ENCODE data around the gene TBC1D8.
A peak's percentile ranks its signal among the peaks of the same experiment; 100 is the strongest.

The TBC1D8 gene

DNA sequence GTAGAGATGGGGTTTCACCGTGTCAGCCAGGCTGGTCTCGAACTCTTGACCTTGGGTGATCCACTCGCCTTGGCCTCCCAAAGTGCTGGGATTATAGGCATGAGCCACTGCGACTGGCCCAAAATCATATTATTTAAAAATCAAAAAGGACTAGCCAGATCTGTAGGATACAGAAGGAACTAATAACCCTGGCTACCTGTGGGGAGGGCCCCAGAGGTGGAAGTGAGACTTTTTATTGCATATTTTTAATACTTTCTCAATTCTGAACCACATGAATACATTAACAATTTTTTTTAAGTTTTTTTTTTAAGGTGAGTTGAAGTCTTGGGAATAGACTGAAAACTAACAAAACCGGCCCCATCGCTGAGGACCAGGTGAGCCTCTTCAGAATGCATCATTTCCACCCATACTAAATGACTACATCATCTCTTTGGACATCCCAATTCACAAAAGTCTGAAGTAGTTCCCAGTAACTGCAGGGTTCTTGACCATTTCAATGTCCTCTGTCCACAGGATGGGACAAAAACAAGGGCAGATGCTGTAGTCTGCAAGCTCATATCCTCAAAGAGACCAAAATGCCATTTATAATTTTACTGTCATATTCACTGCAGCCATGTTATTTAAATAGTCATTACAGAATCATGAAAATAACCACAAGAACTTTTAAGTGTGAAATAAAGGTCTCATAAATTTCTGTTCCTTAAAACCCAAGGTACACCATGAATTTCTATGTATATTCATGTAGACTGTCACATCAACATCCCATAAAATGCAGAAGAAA is 127.7 kb downstream of the TBC1D8 start:
- DNase-seq: no peak

DNA sequence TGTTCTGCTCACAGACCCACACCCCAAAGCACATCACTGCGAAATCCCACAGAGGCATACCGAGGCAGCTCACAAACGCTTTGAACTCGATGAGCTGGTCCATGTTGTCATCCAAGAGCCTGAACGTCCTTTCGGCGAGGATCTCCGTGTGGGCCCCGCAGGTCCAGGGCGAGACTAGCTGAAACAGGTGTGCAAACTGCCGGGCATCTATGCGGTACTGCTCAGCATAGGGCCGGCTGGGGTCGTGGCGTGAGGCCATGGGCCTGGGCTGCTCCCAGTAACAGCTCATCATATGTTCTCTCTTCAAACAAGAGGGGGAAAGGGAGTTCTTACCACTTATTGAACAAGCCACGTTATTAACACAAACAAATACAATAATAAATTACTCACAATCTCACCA is 129.0 kb downstream of the TBC1D8 start:
- DNase-seq: no peak

DNA sequence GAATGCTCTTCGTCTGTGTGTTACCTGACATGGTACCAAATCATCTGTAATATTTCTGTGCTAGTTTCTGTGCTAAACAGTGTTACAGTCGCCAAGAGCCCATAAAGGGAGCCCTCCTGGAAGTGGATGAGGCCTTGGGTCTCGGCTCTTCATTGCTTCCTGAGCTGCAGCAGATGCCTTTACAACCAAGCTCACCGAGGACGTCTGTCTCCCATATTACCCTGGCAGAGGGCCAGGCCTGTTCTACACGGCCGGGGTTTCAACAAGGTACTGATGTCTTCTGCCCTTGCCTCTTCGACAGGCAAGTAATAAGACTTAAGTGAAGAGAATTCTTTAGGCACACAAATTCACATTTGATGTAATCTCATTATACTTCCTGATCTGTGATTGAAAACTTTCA is 132.2 kb downstream of the TBC1D8 start:
- DNase-seq: no peak

DNA sequence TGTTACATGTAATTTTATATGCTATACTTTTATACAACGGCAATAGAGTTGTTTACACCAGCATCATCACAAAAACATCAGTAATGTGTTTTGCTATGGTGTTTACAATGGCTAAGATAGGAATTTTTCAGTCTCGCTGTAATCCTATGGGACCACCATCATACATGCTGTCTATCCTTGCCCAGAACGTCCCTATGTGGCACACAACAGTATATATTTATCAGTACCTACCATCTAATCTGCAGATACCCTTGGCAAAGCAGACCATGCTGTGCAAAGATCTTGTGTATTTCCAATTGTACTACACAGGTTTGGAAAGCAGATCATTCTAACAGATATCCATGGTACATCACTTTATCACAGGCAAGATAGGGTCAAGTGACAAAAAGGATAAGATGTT is 133.8 kb downstream of the TBC1D8 start:
- no peak for DNase-seq

DNA sequence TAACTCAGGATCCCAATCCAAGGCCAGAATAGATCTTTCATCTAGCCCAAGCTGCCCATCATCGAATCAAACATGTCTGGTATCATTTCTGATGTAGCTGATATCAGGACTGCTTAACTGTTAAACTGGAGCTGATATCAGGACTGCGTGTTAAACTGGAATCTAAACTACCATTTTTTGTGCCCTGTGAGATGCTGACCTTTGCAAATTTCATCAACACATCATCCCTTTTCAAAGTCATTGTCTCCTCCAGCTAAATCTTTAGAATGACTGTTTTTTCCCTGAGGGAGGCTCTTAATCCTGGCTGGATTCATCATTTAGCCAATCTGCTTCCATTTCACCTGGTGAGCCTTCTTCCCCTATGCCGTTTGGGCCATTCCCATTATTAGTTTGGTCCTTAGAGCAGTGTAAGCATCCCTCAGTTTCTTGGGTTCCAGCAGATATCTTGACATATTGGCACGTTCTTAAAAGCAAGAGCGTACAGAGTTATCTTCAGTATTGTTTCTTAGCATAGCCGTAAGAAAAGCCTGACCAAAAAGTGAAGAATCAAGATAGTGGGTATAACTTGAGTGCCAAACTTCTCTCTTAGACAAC is 136.8 kb downstream of the TBC1D8 start:
- DNase-seq: no peak

DNA sequence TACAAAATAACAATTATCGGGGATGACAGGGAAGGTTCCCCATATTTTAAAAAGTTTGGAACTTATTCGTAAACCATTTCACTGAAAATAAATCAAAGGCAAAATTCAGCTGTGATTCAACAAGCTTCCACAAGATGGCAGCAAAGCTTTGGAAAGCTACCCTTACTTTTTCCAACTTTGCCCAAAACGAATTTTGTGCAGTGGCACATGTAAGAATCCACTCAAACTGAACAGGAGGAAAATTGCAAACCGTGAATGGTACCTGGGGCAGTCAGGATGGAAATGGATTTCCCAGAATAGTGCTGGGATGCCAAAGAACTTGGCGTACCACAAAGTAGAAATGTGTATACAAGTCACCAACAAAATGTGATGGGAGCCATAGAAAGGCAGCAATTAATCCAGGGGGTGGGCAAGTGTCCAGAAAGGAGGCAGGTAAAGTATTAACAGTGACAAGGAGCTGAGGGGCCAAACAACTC is 138.4 kb downstream of the TBC1D8 start:
- peak; percentile 50 to 65 for DNase-seq

DNA sequence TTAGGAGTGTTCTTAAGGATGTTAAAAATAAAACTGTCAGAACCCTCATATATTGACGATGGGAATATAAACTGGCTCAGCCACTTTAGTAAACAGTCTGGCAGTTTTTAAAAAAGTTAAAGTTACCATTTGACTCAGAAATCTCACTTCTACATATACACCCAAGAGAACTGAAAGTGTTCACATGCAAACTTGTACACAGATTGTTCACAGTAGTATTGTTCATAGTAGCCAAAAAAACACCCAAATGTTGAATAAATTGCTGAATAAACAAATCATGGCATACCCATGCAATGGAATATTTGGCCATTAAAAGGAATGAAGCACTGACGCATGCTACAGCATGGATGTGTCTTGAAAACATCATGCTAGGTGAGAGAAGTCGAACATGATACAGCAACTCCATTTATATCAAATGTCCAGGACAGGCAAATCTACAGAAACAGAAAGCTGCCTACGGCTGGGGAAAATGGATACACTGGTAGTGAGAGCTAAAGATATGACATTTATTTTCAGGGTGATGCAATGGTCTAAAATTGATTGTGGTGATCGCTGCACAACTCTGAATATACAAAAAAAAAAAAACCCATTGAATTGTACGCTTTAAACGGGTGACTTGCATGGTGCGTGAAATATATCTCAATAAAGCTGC is 139.0 kb downstream of the TBC1D8 start:
- no peak for DNase-seq

DNA sequence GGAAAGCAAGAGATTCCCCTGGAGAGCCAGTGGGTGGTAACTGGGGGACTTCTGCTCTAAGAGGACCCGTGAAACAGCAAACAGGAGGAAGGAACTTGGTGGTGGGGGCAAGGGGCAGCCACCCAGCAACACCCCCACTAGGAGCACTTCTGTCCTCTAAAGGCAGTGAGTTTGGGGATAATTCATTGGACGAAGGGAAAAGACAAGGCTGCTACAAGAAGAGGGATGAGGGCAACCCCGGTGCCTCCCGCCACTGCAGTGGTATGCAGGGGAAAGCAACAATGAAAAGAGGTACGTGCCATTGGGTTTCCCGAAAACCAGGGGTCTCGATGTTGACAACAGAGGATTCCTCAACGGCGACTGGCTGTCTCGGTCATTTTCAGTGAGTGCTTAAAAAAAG is 140.0 kb downstream of the TBC1D8 start:
- DNase-seq: no peak

DNA sequence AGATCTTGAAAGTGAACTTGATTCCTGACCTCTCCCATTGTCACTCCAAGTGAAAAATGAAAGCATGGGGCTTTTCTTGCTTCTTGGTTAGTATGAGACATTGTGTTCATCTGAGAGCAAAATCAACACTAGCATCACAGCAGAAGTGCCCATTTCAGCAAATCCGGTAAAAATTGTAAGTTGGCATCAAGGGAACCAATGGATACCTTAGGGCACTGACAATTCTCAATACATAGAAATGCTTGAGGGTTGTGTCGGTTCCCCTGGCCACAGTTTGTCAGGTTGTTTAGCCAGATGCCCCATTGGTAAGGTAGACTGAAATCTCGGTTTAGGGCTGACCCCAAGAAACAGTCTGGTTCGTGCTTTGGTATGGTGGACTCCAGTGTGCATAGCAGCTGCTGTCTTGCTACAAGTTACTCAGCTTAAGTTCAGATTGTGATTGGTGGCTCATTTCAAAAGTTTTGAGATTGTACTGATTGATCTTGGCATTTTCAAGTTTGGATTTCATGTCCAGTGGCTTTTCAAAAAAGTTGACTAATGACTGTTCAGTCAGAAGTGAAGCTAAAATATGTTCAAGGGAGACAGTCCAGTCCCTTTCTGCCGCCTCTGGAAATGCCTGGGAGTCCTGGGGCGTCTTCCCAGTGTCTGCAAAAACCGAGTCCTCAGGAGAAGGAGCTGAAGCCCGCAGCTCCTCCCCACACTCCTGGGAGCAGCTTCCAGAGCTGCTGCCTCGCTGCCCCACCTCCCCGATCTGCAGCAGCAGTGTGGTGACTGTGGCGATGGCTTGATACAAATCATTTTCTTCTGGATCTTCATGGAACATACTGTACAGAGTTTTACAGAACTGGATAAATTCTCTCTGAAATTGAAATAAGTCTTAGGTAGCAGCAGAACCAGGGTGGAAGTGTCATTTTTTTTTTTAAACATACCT is 143.5 kb downstream of the TBC1D8 start:
- no peak for DNase-seq

DNA sequence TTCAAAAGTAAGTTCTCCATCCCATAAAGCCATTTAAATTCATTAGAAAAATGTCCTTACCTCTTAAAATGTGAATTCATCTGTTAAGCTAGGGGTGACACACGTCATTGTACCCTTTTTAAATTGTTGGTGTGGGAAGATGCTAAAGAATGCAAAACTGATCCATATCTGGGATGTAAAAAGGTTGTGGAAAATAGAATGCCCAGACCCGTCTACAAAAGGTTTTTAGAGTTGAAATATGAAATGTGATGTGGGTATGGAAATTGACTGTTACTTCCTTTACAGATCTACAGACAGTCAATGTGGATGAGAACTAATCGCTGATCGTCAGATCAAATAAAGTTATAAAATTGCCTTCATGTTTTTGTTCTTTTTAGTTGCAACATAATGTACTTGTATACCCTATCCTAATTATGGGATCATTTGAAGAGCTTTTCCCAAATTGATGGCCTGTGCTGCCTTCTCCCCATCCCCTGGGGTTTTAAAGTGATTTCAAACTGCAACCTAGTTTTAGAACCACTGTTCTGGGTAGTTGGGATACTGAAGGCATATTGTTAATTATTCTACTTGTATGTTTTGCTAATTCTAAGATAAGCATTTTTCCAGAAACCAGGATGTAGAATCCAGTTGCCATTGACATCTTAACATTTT is 145.0 kb downstream of the TBC1D8 start:
- DNase-seq: no peak

DNA sequence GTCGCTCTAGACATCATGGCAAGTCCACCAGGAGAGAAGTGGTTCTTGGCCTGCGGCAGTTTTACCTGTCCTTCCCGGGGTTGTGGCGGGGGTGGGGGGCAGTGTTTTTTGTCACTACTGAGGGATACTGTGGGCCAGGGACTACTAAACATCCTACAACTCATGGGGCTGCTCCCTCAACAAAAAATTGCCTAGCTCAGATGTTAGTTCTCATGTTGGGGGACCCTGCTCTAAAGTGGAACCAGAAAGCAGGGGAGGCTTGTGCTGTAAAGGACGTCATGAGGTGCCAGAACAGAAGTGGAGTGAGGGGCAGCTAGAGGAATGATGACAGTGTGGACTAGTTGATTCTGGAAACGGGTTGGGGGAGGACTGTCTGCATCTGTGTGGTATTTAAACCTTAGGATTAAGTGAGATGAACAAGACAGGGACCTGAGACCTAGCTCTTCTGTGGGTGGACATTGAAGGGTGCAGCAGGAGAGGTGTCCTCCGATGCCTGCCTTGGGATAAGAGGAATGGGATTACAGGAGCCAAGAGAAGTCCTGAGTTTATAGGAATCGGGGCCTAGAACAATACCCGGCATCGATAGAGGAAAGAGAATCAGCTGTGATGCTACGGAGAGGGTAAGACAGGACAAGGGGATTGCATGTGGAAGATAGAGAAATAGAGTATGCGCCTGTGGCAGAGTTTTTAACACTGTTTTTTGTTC is 146.4 kb downstream of the TBC1D8 start:
- DNase-seq: no peak

DNA sequence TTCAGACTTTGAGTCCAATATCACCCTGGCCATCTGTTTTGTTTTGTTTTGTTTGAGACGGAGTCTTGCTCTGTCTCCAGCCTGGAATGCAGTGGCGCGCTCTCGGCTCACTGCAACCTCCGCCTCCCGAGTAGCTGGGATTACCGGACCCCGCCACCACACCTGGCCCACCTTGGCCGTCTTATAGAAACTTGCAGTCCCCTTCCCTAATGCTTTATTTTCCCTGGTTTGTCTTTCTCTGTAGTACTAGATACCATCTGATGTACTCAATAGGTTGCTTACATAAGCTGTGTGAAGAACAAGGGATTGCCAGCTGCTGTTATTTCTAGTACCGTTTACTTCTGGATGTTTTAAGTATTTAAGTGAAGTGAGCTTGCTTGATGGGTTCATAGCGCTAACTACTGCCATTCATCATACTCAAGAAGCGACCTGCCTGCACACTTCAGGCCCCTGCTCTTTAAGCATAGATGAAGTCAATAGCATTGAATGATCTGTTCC is 147.9 kb downstream of the TBC1D8 start:
- no peak for DNase-seq

DNA sequence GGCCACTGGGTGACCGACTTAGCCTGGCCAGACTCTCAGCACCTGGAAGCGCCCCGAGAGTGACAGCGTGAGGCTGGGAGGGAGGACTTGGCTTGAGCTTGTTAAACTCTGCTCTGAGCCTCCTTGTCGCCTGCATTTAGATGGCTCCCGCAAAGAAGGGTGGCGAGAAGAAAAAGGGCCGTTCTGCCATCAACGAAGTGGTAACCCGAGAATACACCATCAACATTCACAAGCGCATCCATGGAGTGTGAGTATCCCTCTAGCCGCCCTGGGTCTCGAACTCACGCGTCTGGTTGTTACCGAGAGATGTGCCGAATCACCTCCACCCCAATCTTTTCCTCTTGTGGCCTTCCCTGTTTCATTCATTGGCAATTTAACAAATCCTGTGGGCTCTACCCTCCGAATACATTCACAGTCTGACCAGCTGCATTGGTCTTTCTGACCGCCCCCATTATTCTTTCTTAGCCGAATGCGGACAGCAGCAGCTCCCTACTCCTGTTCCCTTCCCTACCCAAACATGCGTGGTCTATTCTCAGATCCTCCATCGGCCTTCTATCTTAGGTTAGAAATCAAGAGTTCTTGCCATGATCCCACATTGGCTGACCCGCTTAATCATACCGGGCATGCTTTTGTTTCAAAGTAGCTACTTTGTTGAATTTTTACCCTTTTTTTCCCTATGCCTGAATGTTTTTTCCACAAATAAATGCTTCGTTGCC is 148.5 kb downstream of the TBC1D8 start:
- no peak for DNase-seq

DNA sequence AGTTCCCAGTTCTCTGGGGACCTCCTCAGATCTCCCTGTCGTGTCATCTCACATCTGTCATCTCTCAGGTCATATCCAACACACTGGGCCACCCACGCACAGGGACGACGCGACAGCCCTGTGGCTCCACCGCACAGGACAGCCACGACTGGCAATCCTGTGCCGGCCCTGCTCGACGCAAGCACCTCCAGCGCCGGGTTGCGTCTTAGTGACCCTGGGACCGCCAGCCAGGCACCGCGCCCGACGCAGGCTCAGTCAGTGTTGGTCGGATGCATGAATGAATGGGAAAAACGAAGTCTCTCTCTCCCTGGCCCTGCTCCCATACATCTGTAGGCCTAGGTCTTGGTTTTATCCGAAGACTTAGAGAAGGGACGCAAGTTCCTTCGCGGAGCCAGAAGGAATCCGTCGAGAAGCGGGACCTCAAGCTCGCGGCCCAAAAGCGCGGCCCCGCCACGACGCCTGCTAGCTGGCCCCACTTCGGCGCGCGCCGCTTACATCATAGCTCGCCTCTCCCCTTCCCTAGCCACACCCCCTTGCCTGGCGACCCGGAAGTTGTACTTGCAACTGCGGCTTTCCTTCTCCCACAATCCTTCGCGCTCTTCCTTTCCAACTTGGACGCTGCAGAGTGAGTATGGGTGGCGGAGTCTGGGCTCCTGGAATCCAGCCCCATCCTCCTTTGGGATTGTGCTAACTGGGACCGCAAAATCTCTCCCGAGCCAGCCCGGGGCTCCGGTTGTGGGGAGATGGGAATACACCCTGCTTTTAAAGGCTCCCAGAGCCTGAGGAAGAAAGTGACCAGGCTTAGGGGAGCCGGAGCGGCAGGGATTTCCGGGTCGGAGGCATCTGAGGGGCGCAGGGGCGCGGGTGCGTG is 149.3 kb downstream of the TBC1D8 start, which contains the start of gene RPL31:
RPL31 (plus strand) TSS at position 599 of the 871 bp plus-strand sequence. CDS start 413 bp downstream, outside the sequence.
- peak; percentile 98 to 99 for DNase-seq

DNA sequence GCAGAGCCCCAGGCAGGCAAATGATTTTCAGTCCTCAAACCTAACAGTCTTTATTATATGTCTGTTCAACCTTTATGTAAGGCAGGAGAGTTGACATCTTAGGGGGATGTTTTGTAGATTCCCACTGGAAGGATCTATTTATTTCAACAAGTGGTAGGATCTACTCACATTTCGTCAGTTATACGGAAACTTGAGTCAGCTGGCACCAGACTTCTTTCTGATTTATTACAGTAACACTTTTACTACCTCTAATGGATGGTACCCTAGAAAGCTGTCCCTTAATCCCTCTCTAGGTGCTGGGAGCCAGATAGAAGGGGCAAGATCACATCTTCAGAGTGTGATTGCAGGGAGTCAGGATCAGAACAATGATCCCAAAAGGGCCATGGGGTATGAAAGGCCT is 151.2 kb downstream of the TBC1D8 start:
- DNase-seq: no peak

DNA sequence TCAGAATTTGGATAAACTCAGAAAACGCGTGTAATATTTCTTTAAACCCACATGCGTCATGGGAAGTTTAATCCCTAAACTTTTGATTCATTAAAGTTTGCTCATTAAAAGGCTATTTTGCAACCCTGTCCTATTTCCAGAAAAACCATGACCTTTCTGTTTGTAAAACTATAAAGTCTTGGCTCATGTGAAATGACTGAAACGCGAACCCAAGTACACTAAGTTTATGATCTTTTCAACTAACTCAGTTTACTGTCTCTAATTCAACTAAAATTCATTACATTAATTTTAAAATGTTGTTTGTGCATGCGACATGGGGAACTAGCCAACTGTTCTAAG is 153.0 kb downstream of the TBC1D8 start:
- no peak for DNase-seq

DNA sequence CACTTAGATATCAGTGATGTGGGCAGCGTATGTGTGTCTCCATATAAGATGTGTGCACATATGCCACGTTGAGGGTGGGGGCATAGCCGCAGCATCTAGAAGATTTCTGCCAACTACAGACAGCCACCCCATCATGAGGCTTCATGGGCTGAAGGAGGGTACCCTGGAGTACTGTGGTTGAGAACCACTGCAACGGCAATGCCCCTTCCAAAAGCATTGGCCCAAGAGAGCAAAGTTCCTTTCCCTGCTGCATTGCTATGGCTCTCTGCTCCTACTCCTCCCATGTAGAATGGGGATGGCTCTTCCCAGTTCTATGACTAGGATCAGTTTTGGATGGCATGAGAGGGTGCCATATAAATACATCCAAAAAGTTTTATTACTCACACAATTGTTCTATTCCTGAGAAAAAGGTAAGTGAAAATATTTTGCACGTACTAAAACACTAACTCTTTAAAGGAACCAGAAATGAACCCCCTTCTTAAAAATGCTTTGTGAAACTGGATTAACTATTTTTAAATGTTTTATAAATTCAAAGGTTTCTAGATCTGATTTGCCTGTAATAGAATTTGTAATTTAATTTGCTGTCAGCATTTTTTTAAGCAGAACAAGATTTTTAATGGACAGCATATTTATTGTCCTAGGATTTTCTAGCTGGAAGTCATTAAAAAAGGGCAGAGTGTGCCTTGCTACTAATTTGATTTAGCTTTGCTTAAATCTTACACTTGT is 153.5 kb downstream of the TBC1D8 start:
- no peak for DNase-seq

DNA sequence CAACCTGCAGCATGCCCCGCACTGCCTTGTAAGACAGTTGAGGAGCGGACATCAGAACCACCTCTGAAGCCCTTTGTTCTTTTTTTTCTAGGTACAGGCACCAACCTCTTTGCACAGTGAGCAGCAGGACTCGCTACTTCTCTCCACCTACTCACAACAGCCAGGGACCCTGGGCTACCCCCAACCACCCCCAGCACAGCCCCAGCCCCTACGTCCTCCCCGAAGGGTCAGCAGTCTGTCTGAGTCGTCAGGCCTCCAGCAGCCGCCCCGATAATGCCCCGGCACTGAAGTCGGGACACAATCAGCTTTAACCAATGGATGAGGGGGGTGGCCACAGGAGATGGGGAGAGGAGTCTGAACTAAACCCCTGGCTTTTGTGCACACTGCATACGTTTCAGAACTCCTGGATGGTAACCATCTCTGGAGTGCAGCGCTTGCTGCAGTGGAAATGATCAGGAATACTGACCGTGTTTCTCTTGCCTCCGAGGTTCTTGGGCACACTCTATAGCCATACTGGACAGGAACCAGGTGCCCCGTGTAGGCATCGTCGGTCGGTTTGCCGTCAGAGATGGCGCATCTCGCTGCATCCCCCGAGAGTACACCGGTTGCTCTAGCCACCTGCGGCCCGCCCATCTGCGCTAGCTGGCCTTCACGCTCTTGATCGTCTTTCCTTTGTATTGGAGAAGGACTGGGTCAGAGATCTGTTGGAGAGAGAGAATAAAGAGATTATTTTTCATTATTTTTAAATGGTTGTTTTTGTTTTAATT is 155.7 kb downstream of the TBC1D8 start:
- no peak for DNase-seq

All from Kasumi-1 (cell line).